ENCODE measurements around the gene LAMC3.

DNA sequence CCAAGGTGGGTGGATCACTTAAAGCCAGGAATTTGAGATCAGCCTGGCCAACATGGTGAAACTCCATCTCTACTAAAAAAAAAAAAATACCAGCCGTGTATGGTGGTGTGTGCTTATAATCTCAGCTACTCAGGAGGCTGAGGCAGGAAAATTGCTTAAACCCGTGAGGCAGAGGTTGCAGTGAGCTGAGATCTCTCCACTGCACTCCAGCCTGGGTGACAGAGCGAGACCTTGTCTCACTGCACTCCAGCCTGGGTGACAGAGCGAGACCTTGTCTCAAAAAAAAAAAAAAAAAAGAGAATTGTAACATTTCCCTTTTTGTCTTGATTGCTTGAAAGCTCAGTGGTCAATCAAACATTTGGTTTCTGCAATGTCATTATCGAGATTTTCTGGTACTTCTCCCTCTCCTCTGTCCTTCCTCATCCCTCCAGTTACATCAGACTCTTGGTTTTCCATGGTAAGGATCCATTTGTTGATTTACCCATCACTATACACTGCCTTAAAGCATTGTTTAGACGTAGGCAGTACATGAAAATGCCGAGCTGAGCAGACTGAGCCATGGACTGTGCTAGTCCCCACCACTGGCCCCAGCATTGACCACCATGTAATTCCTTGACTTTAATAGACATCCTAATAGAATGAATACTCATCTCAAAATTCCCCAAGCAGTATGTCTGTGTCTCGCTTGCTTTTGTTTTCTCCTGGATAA is 75.8 kb downstream of the LAMC3 start:
- TF ChIP-seq, protein P1, sequence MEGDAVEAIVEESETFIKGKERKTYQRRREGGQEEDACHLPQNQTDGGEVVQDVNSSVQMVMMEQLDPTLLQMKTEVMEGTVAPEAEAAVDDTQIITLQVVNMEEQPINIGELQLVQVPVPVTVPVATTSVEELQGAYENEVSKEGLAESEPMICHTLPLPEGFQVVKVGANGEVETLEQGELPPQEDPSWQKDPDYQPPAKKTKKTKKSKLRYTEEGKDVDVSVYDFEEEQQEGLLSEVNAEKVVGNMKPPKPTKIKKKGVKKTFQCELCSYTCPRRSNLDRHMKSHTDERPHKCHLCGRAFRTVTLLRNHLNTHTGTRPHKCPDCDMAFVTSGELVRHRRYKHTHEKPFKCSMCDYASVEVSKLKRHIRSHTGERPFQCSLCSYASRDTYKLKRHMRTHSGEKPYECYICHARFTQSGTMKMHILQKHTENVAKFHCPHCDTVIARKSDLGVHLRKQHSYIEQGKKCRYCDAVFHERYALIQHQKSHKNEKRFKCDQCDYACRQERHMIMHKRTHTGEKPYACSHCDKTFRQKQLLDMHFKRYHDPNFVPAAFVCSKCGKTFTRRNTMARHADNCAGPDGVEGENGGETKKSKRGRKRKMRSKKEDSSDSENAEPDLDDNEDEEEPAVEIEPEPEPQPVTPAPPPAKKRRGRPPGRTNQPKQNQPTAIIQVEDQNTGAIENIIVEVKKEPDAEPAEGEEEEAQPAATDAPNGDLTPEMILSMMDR (IDR thresholded peaks at IDR 0.05), result no peak
- TF ChIP-seq POLR2AphosphoS5 (IDR thresholded peaks at IDR 0.05), result no peak

Data from stomach (tissue), 4 donors.